Mesendoderm (in vitro differentiated cells): ENCODE results near the gene ILKAP.

Source experiments
- DNase-seq: peaks from one replicate; pipeline ENCODE4 v3.0.0; 2013
- H2AK5ac ChIP-seq: 2 replicates; pipeline ENCODE4 v1.6.1; 2013; ENCODE audit warnings: low read length, inconsistent platforms
- H2BK120ac ChIP-seq: 2 replicates; pipeline ENCODE4 v1.6.1; 2013; ENCODE audit warnings: low read depth, mild to moderate bottlenecking, low read length, moderate library complexity, mixed read lengths
- H2BK15ac ChIP-seq: replicated peaks from 2 replicates; pipeline ENCODE4 v1.6.1; 2013; ENCODE audit warnings: low read depth, mild to moderate bottlenecking, moderate library complexity
- H2BK5ac ChIP-seq: 2 replicates; pipeline ENCODE4 v1.6.1; 2013; ENCODE audit warnings: low read length, inconsistent platforms
- H3K18ac ChIP-seq: 2 replicates; pipeline ENCODE4 v1.6.1; 2013; ENCODE audit warnings: mild to moderate bottlenecking, low read length, mixed read lengths
- H3K23ac ChIP-seq: one replicate; pipeline ENCODE4 v1.6.1; 2013; ENCODE audit warnings: low read length
- H3K27ac ChIP-seq: 2 replicates; pipeline ENCODE4 v1.5.1; 2013; ENCODE audit warnings: low read depth, mild to moderate bottlenecking, inconsistent platforms, low read length, moderate library complexity
- H3K27me3 ChIP-seq: 2 replicates; pipeline ENCODE4 v1.6.1; 2013; ENCODE audit warnings: low read length, control low read depth, mild to moderate bottlenecking, inconsistent platforms; ENCODE audit not compliant: insufficient read depth, poor library complexity
- H3K36me3 ChIP-seq: 2 replicates; pipeline ENCODE4 v1.6.1; 2013; ENCODE audit warnings: low read length, inconsistent platforms; ENCODE audit not compliant: control insufficient read depth, insufficient read depth
- H3K4ac ChIP-seq: one replicate; pipeline ENCODE4 v1.6.1; 2013; ENCODE audit warnings: low read depth, mild to moderate bottlenecking, low read length, moderate library complexity
- H3K4me1 ChIP-seq: 2 replicates; pipeline ENCODE4 v1.6.1; 2013; ENCODE audit warnings: low read depth, low read length, inconsistent platforms; ENCODE audit not compliant: control insufficient read depth
- H3K4me2 ChIP-seq: 2 replicates; pipeline ENCODE4 v1.6.1; 2013; ENCODE audit warnings: low read length
- H3K4me3 ChIP-seq: 2 replicates; pipeline ENCODE4 v1.5.1; 2013; ENCODE audit warnings: mild to moderate bottlenecking, low read length
- H3K56ac ChIP-seq: one replicate; pipeline ENCODE4 v1.6.1; 2013; ENCODE audit warnings: low read length
- H3K79me1 ChIP-seq: 2 replicates; pipeline ENCODE4 v1.6.1; 2013; ENCODE audit warnings: low read length, inconsistent platforms
- H3K79me2 ChIP-seq: 2 replicates; pipeline ENCODE4 v1.6.1; 2013; ENCODE audit warnings: mild to moderate bottlenecking, low read length; ENCODE audit not compliant: control insufficient read depth, insufficient read depth
- H3K9ac ChIP-seq: 2 replicates; pipeline ENCODE4 v1.6.1; 2013; ENCODE audit warnings: low read length, inconsistent platforms
- H4K5ac ChIP-seq: one replicate; pipeline ENCODE4 v1.6.1; 2013; ENCODE audit warnings: low read length
- H4K8ac ChIP-seq: one replicate; pipeline ENCODE4 v1.6.1; 2013; ENCODE audit warnings: low read depth, mild to moderate bottlenecking, control low read depth, low read length, moderate library complexity
- WGBS: extraction: QIAGEN DNeasy Blood & Tissue Kit; methylation state at CpG from one replicate; pipeline ENCODE4 v1.1.7; 2013; ENCODE audit warnings: low lambda C conversion rate, missing lambda C conversion rate; ENCODE audit not compliant: insufficient coverage; ENCODE audit errors: extremely low coverage; 5-methylcytosine and 5-hydroxymethylcytosine counted together

Gene ILKAP

GRCh38 chr2:238120463-238121298 is 82.8 kb downstream of the ILKAP start:
- no peak overlapping the region for H2BK5ac ChIP-seq
- no peak overlapping the region for H2AK5ac ChIP-seq
- H3K79me2 ChIP-seq: no peaks in the 10 kb centered on the region
- H3K79me1 ChIP-seq: no peaks in the 10 kb centered on the region
- DNase-seq: peak; percentile 67
- WGBS: no CpG with 5 or more reads among the region's 30 CpGs
- no peak overlapping the region for H3K56ac ChIP-seq
- no peaks in the 10 kb centered on the region for H3K27me3 ChIP-seq
- no peak overlapping the region for H2BK120ac ChIP-seq
- H2BK15ac ChIP-seq: no peak overlapping the region
- no peak overlapping the region for H3K23ac ChIP-seq
- no peak overlapping the region for H3K9ac ChIP-seq
- H3K4ac ChIP-seq: no peak overlapping the region
- no peak overlapping the region for H4K8ac ChIP-seq
- H3K27ac ChIP-seq: no peak overlapping the region
- no peak overlapping the region for H3K18ac ChIP-seq
- no peak overlapping the region for H3K4me3 ChIP-seq
- no peak overlapping the region for H4K5ac ChIP-seq
- H3K4me1 ChIP-seq: no peaks in the 10 kb centered on the region
- H3K4me2 ChIP-seq: no peak overlapping the region
- H3K36me3 ChIP-seq: no peaks in the 10 kb centered on the region
